Measurements from ENCODE around the gene GAREM1. TPM values are rescaled to one million over a fixed set of nuclear protein-coding genes. Genes with fewer than 3 reads are reported as not detected.

The GAREM1 gene
- total RNA-seq, 1 experiment from 2014 or later = 7.0 TPM

- Mint-ChIP-seq H3K27me3 (ENCODE audit: low read depth) (no peaks in the 10 kb centered on the region), H3K9me3 (peaks cover 5% of the 10 kb centered on the region), H3K27ac (no peak overlapping the region), H3K36me3 (peaks cover 3% of the 10 kb centered on the region; the same call in 1 of the 2 replicates), H3K4me3 (no peak overlapping the region), H3K4me1 (peaks cover 8% of the 10 kb centered on the region)
- DNase-seq (ENCODE audit: low spot score) = peak; percentile 59
- TF ChIP-seq, protein P1, sequence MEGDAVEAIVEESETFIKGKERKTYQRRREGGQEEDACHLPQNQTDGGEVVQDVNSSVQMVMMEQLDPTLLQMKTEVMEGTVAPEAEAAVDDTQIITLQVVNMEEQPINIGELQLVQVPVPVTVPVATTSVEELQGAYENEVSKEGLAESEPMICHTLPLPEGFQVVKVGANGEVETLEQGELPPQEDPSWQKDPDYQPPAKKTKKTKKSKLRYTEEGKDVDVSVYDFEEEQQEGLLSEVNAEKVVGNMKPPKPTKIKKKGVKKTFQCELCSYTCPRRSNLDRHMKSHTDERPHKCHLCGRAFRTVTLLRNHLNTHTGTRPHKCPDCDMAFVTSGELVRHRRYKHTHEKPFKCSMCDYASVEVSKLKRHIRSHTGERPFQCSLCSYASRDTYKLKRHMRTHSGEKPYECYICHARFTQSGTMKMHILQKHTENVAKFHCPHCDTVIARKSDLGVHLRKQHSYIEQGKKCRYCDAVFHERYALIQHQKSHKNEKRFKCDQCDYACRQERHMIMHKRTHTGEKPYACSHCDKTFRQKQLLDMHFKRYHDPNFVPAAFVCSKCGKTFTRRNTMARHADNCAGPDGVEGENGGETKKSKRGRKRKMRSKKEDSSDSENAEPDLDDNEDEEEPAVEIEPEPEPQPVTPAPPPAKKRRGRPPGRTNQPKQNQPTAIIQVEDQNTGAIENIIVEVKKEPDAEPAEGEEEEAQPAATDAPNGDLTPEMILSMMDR (IDR thresholded peaks at IDR 0.05) = peak; percentile 49; the same call in 1 of the 2 replicates
- TF ChIP-seq, protein P2, sequence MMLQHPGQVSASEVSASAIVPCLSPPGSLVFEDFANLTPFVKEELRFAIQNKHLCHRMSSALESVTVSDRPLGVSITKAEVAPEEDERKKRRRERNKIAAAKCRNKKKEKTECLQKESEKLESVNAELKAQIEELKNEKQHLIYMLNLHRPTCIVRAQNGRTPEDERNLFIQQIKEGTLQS (CRISPR knock-in tag; conservative IDR thresholded peaks at IDR 0.05) = no peak
- ChIA-PET CTCF (interaction anchor here (0.6 to 3.1 kb wide), 32 partner anchors 9 to 380 kb away, joined by 3 to 60 read pairs (median 4); partner anchors contain the start of gene GAREM1), POLR2A (interaction anchor here (1.6 kb wide), 1 partner anchor 181 kb away, joined by 7 read pairs; the partner anchor contains the start of gene GAREM1)
- ATAC-seq = peak; percentile 89
Measured at GRCh38 chr18:32289483-32290075, 181.1 kb downstream of the GAREM1 start.

DNA sequence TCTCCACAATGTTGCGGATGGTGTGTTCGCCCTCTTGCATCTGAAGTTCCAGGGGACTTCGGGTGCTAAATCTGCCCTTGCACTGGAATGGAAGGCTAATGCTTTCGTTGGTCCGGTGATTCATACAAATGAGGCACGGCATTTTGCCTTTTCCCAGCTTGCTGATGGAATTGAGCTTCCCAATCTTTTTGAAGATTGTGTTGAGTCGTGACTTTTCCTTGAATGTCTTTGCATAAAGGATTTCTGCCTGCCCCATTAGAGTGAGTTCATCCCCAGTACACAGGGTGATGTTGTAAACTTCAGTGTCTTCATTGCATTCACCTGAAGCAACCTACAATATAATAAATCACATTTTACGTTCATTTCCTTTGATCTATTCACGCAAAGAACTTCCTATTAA lies 182.8 kb downstream of the GAREM1 start:
- peaks cover 5% of the 10 kb centered on the region for H3K9me3 Mint-ChIP-seq
- CTCF ChIA-PET = interaction anchor here (0.9 to 2.2 kb wide), 4 partner anchors 16 to 183 kb away, joined by 3 to 9 read pairs (median 5); partner anchors contain the start of gene GAREM1
- H3K4me1 Mint-ChIP-seq = peaks cover 10% of the 10 kb centered on the region
- H3K27me3 Mint-ChIP-seq (ENCODE audit: low read depth) = no peaks in the 10 kb centered on the region
- no peak for ATAC-seq
- TF ChIP-seq ETV6 (CRISPR knock-in tag; IDR thresholded peaks at IDR 0.05) = no peak
- TF ChIP-seq, protein P3, sequence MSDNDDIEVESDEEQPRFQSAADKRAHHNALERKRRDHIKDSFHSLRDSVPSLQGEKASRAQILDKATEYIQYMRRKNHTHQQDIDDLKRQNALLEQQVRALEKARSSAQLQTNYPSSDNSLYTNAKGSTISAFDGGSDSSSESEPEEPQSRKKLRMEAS (CRISPR knock-in tag; IDR thresholded peaks at IDR 0.05) = no peak
- no peak for TF ChIP-seq IRF2 (CRISPR knock-in tag; IDR thresholded peaks at IDR 0.05; ENCODE audit: borderline replicate concordance, low read depth)
- TF ChIP-seq RELA (CRISPR knock-in tag; IDR thresholded peaks at IDR 0.05; ENCODE audit: borderline replicate concordance) = no peak
- TF ChIP-seq NFE2L1 (CRISPR knock-in tag; IDR thresholded peaks at IDR 0.05) = no peak
- TF ChIP-seq ZNF232 (CRISPR knock-in tag; IDR thresholded peaks at IDR 0.05) = no peak
- no peak for TF ChIP-seq EMX1 (CRISPR knock-in tag; IDR thresholded peaks at IDR 0.05)
- TF ChIP-seq SMAD4 (CRISPR knock-in tag; IDR thresholded peaks at IDR 0.05) = no peak
- TF ChIP-seq ZNF416 (CRISPR knock-in tag; IDR thresholded peaks at IDR 0.05) = no peak
- TF ChIP-seq CBFB (CRISPR knock-in tag; IDR thresholded peaks at IDR 0.05; ENCODE audit: low read depth) = no peak
- no peak for TF ChIP-seq JAZF1 (CRISPR knock-in tag; IDR thresholded peaks at IDR 0.05)
- no peak for TF ChIP-seq SOX15 (CRISPR knock-in tag; IDR thresholded peaks at IDR 0.05)
- no peak for TF ChIP-seq FOXJ3 (CRISPR knock-in tag; IDR thresholded peaks at IDR 0.05; ENCODE audit: borderline replicate concordance)
- no peak for TF ChIP-seq GABPB1 (CRISPR knock-in tag; IDR thresholded peaks at IDR 0.05)
- TF ChIP-seq, protein P4, sequence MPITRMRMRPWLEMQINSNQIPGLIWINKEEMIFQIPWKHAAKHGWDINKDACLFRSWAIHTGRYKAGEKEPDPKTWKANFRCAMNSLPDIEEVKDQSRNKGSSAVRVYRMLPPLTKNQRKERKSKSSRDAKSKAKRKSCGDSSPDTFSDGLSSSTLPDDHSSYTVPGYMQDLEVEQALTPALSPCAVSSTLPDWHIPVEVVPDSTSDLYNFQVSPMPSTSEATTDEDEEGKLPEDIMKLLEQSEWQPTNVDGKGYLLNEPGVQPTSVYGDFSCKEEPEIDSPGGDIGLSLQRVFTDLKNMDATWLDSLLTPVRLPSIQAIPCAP (CRISPR knock-in tag; IDR thresholded peaks at IDR 0.05) = no peak
- no peak for TF ChIP-seq FOXK1 (CRISPR knock-in tag; IDR thresholded peaks at IDR 0.05)
- TF ChIP-seq NFYB (CRISPR knock-in tag; conservative IDR thresholded peaks at IDR 0.05; ENCODE audit: low read depth) = no peak
- TF ChIP-seq ERG (CRISPR knock-in tag; IDR thresholded peaks at IDR 0.05) = no peak
- no peak for TF ChIP-seq ESRRA (CRISPR knock-in tag; IDR thresholded peaks at IDR 0.05; ENCODE audit: borderline replicate concordance)
- TF ChIP-seq ZNF263 (CRISPR knock-in tag; IDR thresholded peaks at IDR 0.05; ENCODE audit: low read depth) = no peak
- H3K27ac Mint-ChIP-seq = no peak overlapping the region
- POLR2A ChIA-PET = no interaction called here
- no peak for DNase-seq (ENCODE audit: low spot score)
- peaks cover 3% of the 10 kb centered on the region; the same call in 1 of the 2 replicates for H3K36me3 Mint-ChIP-seq
- no peak overlapping the region for H3K4me3 Mint-ChIP-seq
